Measurements from ENCODE around the gene PIWIL4.
"Not testable (repeated sequence)": the region's sequence is repeated elsewhere in the genome, so short reads cannot be mapped to it uniquely, and the experiment has no call there.

The PIWIL4 gene

GRCh38 chr11:94549146-94549545 is 18.0 kb upstream of the PIWIL4 start:
- no peak for DNase-seq

DNA sequence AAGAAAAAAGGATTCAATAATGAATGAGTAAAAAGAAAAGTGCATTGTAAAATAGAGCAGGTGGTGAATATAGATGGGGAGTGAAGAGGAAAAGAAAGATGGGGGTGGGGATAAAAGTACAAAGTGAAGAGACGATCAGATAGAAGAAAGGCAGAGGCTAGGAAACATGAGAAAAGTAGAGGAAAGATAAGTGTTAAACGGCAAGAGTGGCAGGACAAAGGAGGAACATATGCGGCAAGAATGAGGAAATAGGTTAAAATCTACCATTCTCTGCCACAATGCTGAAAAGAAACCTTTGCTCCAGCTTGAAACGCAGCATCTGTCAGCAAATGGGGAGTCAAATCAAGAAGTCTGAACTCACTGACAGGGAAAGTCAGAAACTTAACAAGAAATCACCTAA is 16.7 kb upstream of the PIWIL4 start:
- no peak for DNase-seq

GRCh38 chr11:94553938-94554337 is 13.2 kb upstream of the PIWIL4 start:
- DNase-seq = peak; percentile 63

DNA sequence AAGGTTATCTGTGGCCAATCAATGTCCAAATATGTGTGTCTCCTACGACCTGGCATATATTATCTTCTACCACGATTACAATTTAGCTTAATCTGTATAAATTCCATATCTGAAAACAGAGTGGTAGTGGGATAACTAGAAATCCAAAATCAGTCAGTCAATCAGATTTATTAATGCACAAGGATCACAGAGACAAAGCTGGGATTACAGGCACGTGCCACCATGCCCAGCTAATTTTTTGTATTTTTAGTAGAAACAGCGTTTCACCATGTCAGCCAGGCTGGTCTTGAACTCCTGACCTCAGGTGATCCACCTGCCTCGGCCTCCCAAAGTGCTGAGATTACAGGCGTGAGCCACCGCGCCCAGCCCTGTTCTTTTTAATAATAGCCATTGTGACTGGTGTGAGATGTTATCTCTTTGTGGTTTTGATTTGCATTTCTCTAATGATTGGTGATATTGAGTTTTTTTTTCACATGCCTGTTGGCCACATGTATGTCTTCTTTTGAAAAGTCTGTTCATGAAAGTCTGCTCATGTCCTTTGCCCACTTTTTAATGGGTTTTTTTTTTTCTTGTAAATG is 11.3 kb upstream of the PIWIL4 start:
- DNase-seq = not testable (repeated sequence)

- DNase-seq = peak; percentile 46
Measured at GRCh38 chr11:94557421-94557820, 9.7 kb upstream of the PIWIL4 start.

GRCh38 chr11:94557992-94558391 is 9.2 kb upstream of the PIWIL4 start:
- DNase-seq = peak; percentile 38

DNA sequence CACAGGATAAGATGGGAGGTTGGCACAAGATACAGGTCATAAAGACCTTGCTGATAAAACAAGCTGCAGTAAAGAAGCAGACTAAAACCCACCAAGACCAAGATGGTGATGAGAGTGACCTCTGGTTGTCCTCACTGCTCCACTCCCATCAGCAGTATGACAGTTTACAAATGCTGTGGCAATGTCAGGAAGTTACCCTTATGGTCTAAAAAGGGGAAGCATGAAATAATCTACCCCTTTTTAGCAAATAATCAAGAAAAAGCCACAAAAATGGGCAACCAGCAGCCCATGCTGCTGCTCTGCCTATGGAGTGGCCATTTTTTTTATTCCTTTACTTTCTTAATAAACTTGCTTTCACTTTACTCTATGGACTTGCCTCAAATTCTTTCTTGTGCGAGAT is 8.7 kb upstream of the PIWIL4 start:
- no peak for DNase-seq

DNA sequence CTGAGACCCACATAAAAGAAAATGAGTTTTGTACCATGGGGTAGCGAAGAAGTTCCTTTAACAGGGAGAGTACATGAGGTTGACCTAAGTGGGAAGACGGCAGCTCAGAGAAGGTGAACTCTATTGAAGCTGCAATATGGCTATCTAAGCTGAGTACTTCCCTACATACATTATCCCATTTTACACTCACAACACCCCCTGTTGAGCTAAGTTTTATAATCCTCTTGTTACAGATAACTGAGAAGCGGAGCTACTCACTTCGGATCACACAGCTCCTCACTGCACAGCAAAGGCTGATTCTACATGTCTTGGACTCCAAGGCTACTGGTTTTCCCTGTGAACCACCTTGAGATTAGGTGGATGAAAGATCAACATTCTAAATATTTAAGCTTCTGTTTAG is 8.2 kb upstream of the PIWIL4 start:
- DNase-seq = no peak

- DNase-seq = no peak
Measured at GRCh38 chr11:94559361-94559760, 7.8 kb upstream of the PIWIL4 start.

DNA sequence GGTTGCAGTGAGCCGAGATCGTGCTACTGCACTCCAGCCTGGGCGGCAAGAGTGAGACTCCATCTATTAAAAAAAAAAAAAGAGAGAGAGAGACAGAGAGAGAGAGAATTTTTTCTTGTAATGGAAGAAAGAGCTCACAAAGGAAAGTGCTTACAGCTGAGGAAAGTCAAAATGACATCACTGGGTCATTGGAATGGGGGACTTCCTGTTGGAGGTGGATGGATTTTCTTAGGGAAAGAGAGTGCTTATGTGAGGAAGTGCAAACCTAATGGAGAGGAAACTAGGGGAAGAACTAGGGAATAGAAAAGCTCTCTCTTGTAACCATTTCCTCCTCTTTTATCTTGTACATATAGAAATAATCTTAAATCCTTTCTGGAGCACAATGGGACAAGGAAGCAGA is 6.3 kb upstream of the PIWIL4 start:
- DNase-seq = no peak

GRCh38 chr11:94563176-94563847 is 3.9 kb upstream of the PIWIL4 start:
- DNase-seq = peak; percentile 71

GRCh38 chr11:94563848-94564467 is 3.2 kb upstream of the PIWIL4 start:
- DNase-seq = no peak

GRCh38 chr11:94568200-94568599 is 1.0 kb downstream of the PIWIL4 start:
- no peak for DNase-seq

- DNase-seq = no peak
Measured at GRCh38 chr11:94568717-94569116, 1.5 kb downstream of the PIWIL4 start.

- not testable (repeated sequence) for DNase-seq
Measured at GRCh38 chr11:94572975-94573374, 5.8 kb downstream of the PIWIL4 start.

- peak; percentile 74 for DNase-seq
Measured at GRCh38 chr11:94574193-94574961, 7.2 kb downstream of the PIWIL4 start.

DNA sequence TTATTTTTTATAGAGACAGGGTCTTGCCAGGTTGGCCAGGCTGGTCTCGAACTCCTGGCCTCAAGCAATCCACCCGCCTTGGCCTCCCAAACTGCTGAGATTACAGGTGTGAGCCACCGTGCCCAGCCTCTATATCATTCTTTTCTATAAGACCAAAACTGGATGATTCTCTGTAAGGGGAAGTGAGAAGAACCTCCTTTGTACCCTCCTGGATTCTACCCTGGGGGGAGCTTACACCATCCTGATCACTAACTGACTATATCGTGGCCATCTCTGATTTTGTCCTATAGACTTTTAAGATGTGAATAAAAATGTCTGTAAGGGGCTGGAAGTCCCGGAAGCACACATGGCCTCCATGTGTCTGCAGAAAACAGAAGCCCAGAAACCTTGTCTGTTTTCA is 9.1 kb downstream of the PIWIL4 start:
- DNase-seq = no peak

- no peak for DNase-seq
Measured at GRCh38 chr11:94577841-94578240, 10.7 kb downstream of the PIWIL4 start.

GRCh38 chr11:94581926-94582325 is 14.8 kb downstream of the PIWIL4 start:
- no peak for DNase-seq

GRCh38 chr11:94583213-94583865 is 16.2 kb downstream of the PIWIL4 start:
- DNase-seq = no peak

DNA sequence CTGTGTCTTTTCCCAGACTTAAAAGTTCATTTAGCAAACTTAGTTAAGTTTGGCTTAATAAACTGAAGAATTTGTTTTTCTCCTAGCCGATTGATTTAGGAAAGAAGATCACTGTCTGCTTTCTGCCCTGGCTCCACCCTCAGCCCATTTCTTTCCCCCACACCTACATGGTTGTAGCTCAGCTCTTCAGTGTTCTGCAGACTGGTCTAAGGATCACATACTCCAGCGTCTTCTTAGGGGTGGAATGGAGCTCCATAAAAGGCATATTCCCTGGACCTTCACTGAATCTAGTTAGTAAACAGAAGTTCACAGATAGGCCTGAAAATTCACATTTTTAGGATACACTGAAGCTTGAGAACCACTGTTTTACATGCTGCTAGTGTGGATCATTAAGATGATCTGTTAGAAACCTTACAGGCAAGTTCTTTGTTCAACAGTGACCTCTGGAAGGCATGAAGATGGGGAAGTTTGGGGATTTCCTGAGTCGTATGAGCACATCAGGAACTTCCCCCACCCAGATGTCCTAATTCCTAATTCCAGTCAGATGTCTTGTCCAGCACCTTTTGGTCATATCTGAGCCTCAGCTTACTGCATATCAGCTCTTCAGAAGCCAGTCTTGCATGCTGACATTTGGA is 16.8 kb downstream of the PIWIL4 start:
- peak; percentile 21 for DNase-seq

GRCh38 chr11:94584978-94585377 is 17.8 kb downstream of the PIWIL4 start:
- DNase-seq = no peak

- DNase-seq = no peak
Measured at GRCh38 chr11:94585399-94585798, 18.2 kb downstream of the PIWIL4 start.
